Limb (tissue), 2 donors: Measurements from ENCODE around the gene SLC35A3.
"Not testable (repeated sequence)": the region's sequence is repeated elsewhere in the genome, so short reads cannot be mapped to it uniquely, and the experiment has no call there.

Experiments used
- DNase-seq, 2 donors: peaks; one replicate each; pipeline ENCODE4 v3.0.0-alpha.2; 2016; ENCODE audit errors: extremely low spot score in 2 of 2

Gene SLC35A3

DNA sequence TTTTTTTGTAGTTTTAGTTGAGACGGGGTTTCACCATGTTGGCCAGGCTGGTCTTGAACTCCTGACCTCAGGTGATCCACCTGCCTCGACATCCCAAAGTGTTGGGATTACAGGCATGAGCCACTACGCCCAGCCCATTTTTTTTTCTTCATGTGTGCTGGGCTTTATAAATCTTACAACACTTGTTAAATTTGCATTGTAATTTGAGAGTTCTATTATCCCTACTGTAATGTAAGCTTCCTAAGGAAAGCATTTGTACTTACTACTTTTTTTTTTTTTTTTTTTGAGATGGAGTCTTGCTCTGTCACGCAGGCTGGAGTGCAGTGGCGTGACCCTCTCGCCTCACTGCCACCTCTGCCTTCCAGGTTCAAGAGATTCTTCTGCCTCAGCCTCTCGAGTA lies 2.3 kb downstream of the SLC35A3 start:
- DNase-seq = not testable (repeated sequence)

DNA sequence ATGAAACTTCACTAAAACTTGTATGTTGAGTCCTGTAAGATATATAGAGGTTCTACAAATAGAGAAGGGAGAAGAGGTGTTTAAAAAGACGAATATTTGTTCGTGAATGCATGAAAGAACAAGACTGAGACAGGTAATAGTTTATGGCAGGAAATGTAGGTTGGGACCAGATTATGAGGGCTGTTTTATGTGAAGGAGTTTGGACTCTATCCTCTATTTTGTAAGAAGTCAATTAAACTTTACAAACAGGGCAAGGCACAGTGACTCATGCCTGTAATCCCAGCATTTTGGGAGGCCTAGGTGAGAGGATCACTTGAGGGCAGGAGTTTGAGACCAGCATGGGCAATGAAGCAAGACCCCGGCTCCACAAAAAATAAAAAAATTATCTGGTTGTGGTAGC lies 5.7 kb downstream of the SLC35A3 start:
- DNase-seq = no peak

DNA sequence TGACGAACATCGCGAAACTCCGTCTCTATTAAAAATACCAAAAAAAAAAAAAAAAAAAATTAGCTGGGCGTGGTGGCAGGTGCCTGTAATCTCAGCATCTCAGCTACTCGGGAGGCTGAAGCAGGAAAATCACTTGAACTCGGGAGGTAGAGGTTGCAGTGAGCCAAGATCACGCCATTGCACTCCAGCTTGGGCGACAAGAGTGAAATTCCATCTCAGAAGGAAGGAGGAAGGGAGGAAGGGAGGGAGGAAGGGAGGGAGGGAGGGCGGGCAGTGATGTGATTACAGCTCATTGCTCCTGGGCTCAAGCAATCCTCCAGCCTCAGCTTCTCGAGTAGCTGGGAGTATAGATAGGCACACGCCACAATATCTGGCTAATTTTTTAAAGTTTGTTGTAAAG lies 7.5 kb downstream of the SLC35A3 start:
- not testable (repeated sequence) for DNase-seq

DNA sequence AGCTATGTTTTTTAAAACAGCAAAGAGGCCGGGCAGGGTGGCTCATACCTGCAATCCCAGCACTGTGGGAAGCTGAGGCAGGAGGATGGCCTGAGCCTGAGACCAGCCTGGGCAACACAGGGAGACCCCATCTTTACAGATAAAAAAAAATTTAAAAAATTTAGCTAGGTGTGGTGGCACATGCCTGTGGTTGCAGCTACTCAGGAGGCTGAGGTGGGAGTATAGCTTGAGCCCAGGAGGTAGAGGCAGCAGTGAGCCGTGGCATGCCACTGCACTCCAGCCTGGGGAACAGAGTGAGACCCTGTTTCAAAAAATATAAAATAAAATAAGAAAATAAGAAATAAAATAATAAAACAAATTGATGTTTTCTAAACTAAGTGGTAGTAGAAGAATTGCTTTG lies 8.4 kb downstream of the SLC35A3 start:
- no peak for DNase-seq

DNA sequence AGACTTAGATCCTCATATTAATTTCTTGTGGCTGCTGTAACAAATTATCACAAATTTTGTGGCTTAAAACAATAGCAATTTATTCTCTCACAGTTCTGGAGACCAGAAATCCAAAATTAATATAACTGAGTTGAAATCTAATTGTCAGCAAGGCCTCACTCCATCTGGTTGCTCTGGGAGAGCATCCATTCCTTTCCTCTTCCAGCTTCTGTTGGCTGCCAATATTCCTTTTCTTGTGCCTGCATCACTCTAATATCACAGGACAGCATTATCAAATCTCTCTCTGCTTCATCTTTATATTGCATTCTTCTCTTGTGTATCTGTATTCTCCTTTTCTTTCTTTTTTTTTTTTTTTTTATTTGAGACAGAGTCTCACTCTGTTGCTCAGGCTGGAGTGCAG lies 9.3 kb downstream of the SLC35A3 start:
- DNase-seq = no peak

DNA sequence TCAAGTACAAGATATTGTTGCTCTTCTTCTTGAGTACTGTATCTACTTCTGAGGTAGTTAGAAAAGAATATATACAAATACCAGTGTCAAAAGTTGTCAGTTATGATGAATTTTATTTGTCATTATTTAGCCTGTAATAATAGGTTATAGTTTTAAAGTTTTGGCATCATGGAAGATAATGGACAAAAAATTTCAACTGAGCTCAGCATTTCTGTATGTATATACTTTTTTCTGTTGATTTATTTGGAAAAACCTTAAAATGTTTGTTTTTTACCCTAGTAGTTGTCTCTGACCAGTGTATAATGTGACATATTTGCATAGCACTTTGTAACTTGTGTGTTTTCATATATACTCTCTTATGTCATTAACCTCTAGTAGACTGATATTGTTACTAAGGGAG lies 11.1 kb downstream of the SLC35A3 start:
- no peak for DNase-seq

DNA sequence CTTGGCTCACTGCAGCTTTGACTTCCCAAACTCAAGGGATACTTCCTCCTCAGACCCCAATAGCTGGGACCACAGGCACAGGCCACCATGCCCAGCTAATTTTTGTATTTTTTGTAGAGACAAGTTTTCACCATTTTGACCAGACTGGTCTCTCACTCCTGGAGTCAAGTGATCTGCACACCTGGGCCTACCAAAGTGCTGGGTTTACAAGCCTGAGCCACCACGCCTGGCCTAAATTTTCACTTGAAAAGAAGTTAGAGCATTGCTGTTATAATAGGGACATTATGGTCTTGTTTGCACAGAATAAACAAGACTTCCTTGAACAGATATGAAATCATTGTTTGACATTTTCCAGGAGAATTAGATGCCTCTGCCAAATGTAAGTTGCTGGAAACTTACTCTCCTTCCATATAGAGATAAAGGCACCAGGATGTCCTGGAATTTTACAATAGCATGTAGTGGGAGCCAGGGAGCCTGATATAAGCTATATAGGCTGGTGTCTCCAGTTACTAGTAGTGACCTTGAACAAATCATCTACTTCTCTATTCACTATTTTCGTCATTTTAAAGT lies 16.9 kb downstream of the SLC35A3 start:
- DNase-seq = no peak

DNA sequence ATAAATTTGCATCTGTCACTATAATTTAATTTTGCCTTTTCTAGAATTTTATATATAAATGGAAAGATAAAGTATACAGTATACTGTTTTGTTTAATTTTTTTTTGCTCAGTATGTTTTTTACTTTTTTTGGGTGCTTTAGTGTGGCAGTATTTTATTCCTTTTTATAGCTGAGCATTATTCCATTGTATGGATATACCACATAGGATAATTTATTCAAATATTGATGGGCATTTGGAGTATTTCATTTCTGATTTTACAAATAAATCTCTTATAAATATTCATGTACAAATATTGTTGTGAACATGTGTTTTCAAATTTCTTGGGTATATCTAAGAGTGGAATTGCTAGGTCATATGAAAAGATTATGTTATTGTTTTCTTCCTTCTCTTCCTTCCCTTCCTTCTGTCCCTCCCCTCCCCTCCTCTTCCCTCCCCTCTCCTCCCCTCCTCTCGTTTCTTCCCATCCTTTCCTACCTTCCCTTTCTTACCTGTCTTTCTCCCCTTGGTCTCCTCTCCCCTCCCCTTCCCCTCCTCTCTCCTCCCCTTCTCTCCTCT lies 18.5 kb downstream of the SLC35A3 start:
- no peak for DNase-seq

DNA sequence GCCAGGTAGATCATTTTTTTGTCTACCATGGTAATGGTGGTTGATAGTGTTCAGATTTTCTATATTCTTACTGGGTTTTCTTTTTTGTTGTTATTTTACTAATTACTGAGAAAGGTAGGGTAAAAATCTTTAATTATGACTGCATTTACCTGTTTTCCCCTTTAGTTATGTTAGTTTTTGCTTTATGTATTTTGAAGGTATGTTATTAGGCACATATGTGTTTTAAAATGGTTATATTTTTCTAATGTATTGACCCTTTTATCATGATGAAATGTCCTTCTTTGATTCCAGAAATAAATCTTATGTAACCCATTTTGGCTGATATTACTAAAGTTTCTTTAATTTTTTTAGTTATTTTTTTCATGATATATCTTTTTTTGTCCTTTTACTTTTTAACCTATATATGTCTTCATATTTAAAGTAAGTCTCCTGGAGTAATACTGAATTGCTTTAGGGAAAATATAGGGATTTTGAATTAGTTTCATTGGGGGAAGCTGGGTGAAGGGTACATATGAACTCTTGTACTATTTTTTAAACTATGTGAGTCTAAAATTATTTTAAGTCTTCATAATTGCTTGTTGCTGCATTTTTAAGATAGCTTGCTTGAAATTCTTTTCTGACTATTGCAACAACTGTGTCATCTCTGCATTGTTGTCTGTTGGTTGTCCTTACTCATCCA lies 22.4 kb downstream of the SLC35A3 start:
- DNase-seq = no peak

DNA sequence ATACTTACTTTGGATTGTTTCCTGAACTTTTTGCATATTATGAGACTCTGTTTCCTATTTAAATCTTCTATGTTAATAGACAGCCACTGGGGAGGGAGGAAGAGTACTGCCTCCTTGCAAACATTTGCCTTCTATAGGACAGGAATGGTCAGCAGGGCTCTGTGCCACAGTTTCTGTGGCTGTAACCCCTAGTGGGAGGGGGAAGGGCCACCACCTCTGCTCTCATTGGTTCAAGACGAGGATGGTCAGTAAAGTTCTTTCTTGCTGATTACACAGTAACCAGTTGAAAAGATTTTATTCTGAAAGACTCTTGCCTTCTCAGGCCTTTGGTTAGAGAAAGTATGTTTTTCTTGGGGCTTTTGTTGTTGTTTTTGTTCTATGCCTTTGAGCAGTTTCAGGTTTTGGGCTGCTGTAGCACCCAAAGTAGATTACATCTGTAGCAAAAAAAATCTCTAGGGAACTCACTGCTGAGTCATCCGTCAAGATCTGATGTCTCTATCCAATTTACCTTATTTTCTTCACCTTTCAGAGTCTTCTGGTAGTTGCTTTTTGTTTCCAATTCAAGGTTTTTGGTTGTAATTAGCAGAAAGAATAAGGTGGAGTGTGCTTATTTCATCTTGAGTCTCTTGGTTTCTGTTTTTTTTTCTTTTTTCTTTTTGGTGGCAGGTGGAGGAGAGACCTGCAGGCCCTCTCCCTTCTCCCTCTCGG lies 23.1 kb downstream of the SLC35A3 start:
- no peak for DNase-seq

DNA sequence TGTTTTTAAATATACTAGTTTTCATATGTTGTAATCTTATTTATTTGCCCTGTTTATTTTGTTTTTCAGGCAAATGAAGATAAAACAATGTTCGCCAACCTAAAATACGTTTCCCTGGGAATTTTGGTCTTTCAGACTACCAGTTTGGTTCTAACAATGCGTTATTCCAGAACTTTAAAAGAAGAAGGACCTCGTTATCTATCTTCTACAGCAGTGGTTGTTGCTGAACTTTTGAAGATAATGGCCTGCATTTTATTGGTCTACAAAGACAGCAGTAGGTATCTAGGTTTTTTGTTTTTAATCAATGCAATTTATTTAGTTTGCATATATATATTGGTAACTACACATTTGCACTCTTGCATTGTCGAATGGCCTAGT lies 23.7 kb downstream of the SLC35A3 start:
- DNase-seq = no peak

DNA sequence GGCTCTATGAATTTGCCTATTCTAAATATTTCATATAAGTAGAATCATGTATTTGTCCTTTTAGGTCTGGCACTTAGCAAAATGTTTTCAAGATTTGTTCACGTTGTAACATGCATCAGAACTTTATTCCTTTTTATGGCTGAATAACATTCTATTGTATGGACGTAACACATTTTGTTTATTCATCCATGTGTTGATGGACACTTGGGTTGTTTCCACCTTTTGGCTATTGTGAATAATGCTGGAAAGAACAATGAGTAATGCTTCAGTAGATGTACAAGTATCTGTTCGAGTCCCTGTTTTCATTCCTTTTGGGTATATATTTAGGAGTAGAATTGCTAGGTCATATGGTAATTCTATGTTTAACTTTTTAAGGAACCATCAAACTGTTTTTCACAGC lies 24.7 kb downstream of the SLC35A3 start:
- no peak for DNase-seq

DNA sequence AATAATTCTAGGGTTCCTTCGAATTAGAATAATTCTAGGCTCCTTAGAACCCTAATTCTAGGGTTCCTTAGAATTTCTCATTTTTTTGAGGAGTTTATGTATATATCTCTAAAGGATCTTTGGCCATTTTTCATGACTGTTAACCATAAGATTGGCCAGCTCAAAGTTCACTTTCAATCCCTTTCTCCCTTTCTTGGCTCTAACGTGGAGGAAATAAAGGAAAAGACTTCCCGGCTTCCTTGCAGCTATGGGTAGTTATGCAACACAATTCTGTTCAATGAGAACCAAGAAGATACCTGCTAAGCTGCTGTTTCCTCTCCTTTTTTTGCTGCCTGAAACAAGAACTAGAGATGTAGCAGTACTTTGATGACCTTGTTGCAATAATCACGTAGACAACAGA lies 27.2 kb downstream of the SLC35A3 start:
- no peak for DNase-seq

DNA sequence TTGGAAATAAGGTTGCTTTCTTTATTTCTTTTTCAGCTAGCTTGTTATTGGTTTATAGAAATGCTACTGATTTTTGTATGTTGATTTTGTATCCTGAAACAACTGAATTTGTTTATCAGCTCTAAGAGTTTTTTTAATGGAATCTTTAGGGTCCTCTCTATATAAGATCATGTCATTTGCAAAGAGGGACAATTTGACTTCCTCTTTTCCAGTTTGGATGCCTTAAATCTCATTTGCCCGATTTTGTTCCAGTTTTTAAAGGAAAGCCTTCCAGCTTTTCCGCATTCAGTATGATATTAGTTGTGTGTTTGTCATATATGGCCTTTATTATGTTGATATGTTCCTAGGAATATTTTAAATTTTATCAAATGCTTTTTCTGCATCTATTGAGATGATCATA lies 31.7 kb downstream of the SLC35A3 start:
- DNase-seq = no peak

DNA sequence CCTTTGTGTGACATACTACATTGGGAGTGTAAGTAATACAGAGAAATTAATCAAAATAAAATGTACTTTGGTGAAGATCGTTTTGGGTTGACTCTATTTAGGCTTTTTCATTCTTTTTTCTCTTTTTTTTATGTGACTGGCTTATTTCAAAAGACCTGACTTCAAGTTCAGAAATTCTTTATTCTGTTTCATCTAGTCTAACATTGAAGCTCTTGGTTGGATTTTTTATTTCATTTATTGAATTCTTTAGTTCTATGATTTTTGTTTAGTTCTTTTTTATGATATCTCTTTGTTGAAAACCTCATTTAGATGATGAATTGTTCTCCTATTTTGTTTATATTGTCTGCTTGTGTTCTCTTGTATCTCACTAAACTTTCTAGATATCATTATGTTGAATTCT lies 35.6 kb downstream of the SLC35A3 start:
- DNase-seq = no peak

DNA sequence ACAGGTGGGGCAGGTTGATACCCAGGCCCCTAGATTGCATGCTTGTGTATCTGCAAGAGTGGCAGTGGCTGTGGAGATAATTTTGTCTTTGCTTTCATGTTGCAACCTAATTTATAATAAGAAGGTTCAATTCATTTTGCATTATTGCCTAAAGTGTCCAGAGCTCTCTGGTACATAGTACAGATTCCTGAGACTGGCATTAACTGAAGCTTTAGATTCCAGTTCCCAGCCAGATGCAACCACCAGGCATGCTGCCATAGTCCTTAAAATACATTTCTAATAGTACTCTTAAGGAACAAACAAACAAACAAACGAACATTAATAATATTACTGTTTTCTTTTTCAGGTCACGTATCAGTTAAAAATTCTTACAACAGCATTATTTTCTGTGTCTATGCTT lies 36.9 kb downstream of the SLC35A3 start:
- no peak for DNase-seq

DNA sequence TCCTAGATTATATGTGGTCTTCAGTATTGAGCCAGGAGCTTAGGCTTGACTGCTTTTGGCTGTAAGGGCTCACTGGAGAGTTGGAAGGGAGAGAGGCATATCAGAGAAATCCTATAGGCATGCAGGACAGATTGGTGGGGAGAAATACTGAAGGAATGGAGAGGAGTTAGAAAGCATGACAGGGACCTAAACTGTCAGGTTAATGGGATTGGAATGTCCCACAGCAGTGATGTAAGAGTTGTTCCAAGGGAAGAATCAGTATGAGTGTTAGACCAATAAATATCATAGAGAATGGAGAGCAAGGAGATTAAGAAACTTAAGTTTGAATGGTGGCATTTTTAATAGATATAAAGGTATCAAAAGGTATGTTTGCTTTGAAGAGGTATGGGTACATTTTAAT lies 39.7 kb downstream of the SLC35A3 start:
- no peak for DNase-seq

DNA sequence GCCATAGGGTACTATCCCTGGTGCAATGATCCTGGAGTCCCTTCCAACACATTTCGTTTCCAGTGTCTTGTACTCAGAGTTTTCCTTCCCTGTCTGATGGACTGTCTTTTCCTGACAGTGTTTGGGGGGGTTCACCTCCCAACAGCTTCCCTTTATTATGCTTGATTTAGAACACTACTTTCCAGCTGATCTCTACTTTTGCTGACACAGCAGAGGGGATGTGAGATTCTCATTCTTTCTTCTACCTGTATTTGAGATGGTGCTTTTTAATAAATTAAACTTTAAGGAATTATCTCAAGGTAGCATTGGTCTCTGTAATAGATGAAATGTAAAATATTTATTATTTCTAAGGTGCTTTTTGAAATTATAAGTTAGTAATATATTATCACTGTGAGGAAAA lies 41.0 kb downstream of the SLC35A3 start:
- DNase-seq = no peak

DNA sequence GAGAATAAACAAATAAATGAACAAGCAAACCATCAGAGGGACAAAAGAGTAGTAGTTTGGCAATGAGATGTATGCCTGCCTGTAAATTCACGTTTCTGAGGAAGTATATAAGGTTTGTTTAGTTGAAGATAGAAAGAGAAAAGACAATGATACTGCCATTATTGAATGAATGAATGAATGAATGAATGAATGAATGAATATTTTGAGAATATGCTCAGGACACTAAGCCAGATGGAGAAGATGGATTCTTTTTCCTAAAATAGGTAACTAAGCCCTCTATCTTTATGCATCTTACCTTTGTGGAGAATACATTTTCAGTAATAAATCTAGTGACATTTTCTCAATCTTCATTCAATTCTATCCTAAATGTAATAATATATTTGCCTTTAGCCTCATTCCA lies 49.4 kb downstream of the SLC35A3 start:
- DNase-seq = no peak

DNA sequence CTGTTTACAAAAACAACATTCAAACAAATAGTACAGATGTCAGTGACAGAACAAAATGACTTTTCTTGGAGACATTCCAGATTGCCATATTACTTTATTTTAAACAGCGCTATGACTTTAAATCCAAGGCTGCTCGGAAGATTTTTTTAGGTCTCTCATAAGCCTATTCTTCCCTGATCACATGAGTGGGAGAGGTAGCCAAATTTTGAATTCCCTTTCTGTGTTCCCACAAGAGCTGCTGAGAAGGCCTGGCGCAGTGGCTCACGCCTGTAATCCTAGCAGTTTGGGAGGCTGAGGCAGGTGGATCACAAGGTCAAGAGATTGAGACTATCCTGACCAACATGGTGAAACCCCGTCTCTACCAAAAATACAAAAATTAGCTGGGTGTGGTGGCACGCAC lies 53.7 kb downstream of the SLC35A3 start:
- DNase-seq = no peak

DNA sequence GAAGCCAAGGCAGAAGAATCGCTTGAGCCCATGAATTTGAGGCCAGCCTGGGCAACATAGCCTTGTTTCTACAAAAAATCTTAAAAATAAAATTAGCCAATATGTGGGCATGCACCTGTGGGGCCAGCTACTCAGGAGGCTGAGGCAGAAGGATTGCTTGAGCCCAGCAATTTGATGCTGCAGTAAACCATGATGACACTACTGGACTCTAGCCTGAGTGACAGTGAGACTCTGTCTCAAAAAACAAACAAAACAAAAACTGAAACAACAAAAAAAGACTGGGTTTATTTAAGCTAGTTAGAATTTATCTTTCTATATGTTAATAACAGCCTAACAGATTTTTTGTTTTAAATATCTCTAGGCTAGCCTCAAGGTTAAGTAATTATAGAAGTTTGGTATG lies 57.4 kb downstream of the SLC35A3 start:
- no peak for DNase-seq

DNA sequence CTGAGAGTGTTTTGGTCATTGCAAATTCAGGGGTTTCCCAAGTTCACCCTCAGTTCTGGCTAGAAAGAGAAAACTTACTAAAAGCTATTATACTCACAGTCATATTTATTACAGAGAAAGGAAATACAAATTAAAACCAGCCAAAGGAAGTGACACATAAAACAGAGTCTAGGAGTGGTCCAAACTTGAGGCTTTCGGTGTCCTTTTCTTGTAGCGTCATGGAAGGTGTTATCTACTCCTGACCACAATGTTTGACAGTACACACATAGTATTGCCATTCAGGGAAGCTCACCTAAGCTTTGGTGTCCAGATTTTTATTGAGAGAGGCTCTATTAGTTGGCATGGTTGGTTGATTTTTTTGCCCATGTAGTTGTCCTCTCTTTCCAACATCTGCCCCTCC lies 59.0 kb downstream of the SLC35A3 start:
- no peak for DNase-seq

DNA sequence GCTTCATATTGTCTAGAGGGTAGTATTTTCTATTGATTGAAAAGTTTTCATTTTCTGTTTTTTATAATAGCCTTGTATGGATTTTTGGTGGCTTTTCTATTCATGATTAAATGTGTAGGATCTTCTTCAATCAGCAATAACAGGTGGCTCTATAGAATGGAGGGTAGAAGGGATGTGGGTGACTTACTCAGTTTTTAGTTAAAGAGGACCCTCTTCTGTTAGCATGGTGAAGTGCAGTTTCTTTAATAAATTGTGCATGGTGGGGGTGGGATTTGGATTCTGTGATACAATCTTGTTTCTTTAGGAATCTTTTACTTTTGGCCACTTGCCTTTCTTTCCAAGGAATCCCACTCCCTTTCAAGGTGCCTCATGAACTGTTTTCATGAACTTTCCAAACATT lies 64.7 kb downstream of the SLC35A3 start:
- peak in 1 of 2 donors; percentile 26 for DNase-seq
